IPS-NIHi7 (cell line): Measurements from ENCODE around the gene ZBED4.

ENCODE experiments used
- DNase-seq: peaks from one replicate; pipeline ENCODE4 v3.0.0; 2012; ENCODE audit warnings: mixed read lengths; ENCODE audit errors: extremely low spot score

Gene ZBED4

DNA sequence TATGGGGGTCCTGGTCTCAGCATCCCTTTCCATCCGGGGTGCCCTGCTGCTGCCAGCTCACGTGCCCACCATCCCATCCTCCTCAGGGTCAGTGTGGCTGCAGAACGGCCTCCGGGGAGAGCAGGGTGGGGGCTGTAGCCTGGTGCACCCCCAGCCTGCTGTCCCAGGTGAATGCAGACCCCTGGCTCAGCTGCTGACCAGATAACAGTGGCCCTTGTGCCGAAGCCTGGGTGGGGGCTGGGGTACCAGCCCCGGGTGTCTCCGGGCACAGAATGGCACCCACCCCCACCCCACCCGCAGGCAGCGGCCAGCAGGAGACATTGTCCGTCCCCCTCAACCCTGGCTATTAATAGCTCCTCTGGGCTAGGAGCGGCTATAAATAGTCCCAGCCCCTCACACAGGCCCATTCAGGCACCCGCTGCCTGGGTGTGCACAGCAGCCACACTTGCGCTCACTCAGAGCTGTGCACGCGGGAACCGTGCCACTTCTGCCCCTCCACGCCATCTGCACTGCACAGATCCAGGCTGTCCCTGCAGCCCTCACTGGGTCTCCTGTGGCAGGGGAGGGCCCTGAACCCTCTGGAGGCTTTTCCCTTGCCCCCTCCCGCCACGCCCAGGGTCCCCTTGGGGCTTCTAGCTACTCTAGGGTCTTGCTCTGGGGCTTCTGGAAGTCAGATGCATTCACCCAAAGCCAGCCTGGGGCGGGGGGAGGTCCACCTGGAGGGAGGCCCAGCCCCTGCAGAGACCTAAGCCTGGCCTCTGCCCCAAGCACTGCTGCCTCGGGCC lies 83.5 kb downstream of the ZBED4 start:
- no peak for DNase-seq

DNA sequence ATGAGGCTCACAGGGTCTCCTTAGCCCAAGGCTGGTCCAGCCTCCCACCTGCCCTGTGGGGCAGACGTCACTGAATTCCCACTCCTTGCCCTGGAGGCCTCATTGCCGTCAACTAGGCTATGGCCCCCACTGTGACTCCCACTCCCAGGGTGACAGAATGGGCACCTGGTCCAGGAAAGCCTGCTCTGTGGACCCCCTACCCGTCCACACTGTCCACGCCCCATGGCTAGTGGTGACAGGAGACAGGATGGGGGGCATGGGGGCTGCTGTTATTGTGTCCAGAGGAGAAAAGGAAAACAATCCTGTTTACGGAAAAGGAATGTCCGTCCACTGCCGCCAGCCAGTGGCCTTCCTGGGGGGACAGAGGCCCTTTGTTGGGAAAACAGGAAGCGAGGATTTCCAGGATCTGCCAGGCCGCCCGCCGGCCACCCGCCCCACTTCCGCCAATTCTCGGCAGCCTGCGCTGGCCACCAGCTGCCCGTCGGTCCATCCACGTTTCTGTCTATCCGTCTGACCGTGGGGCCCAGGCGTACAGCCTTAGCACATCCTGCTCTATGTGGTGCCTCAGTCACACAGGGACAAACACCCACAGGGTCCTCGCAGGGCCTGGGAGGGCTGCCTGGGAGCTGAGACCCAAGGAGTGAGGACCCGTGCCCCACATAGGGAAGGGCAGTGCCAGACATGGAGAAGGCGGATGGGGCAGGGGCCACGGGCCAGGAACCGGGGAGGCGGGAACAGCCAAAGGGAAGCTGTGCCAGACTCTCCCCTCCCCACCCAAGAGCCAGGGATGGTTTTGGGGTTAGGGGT lies 84.3 kb downstream of the ZBED4 start:
- no peak for DNase-seq

DNA sequence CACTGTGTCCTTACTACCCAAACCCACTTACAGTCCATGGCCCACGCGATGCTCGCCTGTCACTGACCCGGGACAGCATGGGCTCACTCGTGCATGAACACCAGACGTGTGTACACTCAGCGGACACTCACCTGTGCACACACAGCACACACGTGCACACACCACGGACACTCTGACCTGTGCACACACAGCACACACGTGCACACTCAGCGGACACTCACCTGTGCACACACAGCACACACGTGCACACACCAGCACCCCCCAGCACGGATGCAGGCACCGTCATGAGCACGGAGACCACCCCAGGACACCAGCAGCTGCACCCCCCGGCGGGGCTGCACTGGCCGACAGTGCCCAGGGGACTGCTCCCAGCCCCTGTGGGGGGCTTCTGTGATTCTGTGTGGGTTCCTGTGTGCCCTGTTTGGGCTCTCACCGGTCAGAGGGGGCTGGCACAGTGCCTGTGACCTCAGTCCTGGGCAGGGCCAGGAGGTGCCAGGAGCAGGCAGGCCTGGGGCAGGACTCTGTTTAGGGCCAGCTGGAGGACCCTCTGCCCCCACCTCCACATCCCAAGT lies 85.0 kb downstream of the ZBED4 start:
- no peak for DNase-seq
